Activated CD4-positive, alpha-beta memory T cell treated with anti-CD3 and anti-CD28 coated beads for 36 hours (primary cell): Measurements from ENCODE around the gene AGBL4. TPM values are rescaled to one million over a fixed set of nuclear protein-coding genes. Genes with fewer than 3 reads are reported as not detected.
A peak's percentile ranks its signal among the peaks of the same experiment; 100 is the strongest.

Source experiments
- CTCF ChIA-PET: fragments of 350-600 bp; sonication (Branson Sonifier 250); formaldehyde crosslinking; loops from one replicate; lab custom pipeline; 2021; ENCODE audit warnings: antibody characterized with exemption, inconsistent platforms; lab: Charles Lee
- POLR2A ChIA-PET: fragments of 350-600 bp; sonication (Branson Sonifier 250); formaldehyde crosslinking; loops from one replicate; lab custom pipeline; 2021; ENCODE audit warnings: antibody characterized with exemption; lab: Charles Lee
- DNase-seq: peaks from one replicate; pipeline ENCODE4 v3.0.0-alpha.2; 2020
- H3K27ac Mint-ChIP-seq: one replicate; pipeline ENCODE4 v1.8.0; 2021; ENCODE audit warnings: mixed read lengths
- H3K27me3 Mint-ChIP-seq: one replicate; pipeline ENCODE4 v1.8.0; 2021; ENCODE audit warnings: mixed read lengths
- H3K36me3 Mint-ChIP-seq: one replicate; pipeline ENCODE4 v1.8.0; 2021; ENCODE audit warnings: mixed read lengths
- H3K4me1 Mint-ChIP-seq: one replicate; pipeline ENCODE4 v1.8.0; 2021; ENCODE audit warnings: low read depth, mixed read lengths
- H3K4me3 Mint-ChIP-seq: one replicate; pipeline ENCODE4 v1.8.0; 2021; ENCODE audit warnings: mild to moderate bottlenecking, mixed read lengths
- H3K9me3 Mint-ChIP-seq: one replicate; pipeline ENCODE4 v1.8.0; 2021; ENCODE audit warnings: mixed read lengths
- intact Hi-C: fragments of 100-400 bp; cut with micrococcal nuclease; formaldehyde crosslinking; loops from one replicate; pipeline ENCODE4 v1.15.1; 2023
- total RNA-seq, 2 experiments: library from RNA; stranded (reverse); gene quantifications; one replicate each; pipeline ENCODE4 v1.2.3, GENCODE V29; 2021

AGBL4 gene
- total RNA-seq, 2 experiments from 2014 or later, result not detected

GRCh38 chr1:48678710-48679505 lies 1344.8 kb downstream of the AGBL4 start:
- no peaks in the 10 kb centered on the region for H3K36me3 Mint-ChIP-seq
- no peaks in the 10 kb centered on the region for H3K4me1 Mint-ChIP-seq
- POLR2A ChIA-PET, result no interaction called here
- no peak overlapping the region for H3K4me3 Mint-ChIP-seq
- DNase-seq, result no peak
- H3K9me3 Mint-ChIP-seq, result no peaks in the 10 kb centered on the region
- intact Hi-C loops, result loop anchor here (5.0 kb wide), 2 partner anchors 1653 to 1668 kb away; no protein-coding TSS in a partner anchor
- no peak overlapping the region for H3K27ac Mint-ChIP-seq
- CTCF ChIA-PET, result interaction anchor here (0.6 kb wide), 1 partner anchor 675 kb away, joined by 3 read pairs; no protein-coding TSS in a partner anchor
- peaks cover 8% of the 10 kb centered on the region for H3K27me3 Mint-ChIP-seq

GRCh38 chr1:48677306-48678287 lies 1346.2 kb downstream of the AGBL4 start:
- no peak overlapping the region for H3K4me3 Mint-ChIP-seq
- H3K36me3 Mint-ChIP-seq, result no peaks in the 10 kb centered on the region
- intact Hi-C loops, result loop anchor here (5.0 kb wide), 2 partner anchors 1655 to 1670 kb away; no protein-coding TSS in a partner anchor
- H3K9me3 Mint-ChIP-seq, result no peaks in the 10 kb centered on the region
- no peaks in the 10 kb centered on the region for H3K4me1 Mint-ChIP-seq
- CTCF ChIA-PET, result interaction anchor here (0.6 to 1.9 kb wide), 20 partner anchors 9 to 1671 kb away, joined by 3 to 14 read pairs (median 4); partner anchors contain the start of gene SPATA6
- peaks cover 10% of the 10 kb centered on the region for H3K27me3 Mint-ChIP-seq
- DNase-seq, result peak; percentile 43
- POLR2A ChIA-PET, result no interaction called here
- H3K27ac Mint-ChIP-seq, result no peak overlapping the region

GRCh38 chr1:48676822-48677221 lies 1346.9 kb downstream of the AGBL4 start:
- intact Hi-C loops, result loop anchor here (5.0 kb wide), 2 partner anchors 1655 to 1670 kb away; no protein-coding TSS in a partner anchor
- CTCF ChIA-PET, result interaction anchor here (0.6 to 1.9 kb wide), 13 partner anchors 11 to 1672 kb away, joined by 3 to 14 read pairs (median 6); no protein-coding TSS in a partner anchor
- no peak overlapping the region for H3K4me3 Mint-ChIP-seq

DNA sequence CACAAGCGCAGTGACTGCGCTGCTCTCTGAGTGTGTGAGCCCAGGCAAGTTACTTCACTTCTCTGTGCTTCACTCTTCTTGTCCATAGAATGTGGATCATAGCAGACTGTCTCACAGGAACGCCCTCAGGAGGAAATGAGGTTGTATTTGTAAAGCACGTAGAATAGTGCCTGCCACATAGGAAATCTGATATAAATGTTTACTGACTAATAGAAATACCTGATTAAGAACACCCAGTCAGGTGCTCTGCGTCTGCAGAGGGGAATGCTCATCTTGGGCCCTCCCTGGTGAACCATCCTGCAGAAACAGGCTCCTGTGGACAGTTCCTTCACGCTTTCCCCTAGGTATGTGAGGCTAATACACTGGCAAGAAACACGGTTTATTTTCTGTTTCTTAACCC lies 1347.4 kb downstream of the AGBL4 start:
- H3K4me1 Mint-ChIP-seq, result no peaks in the 10 kb centered on the region
- H3K9me3 Mint-ChIP-seq, result no peaks in the 10 kb centered on the region
- ChIA-PET POLR2A (no interaction called here), CTCF (interaction anchor here (1.1 to 1.9 kb wide), 4 partner anchors 11 to 139 kb away, joined by 3 to 14 read pairs (median 10); no protein-coding TSS in a partner anchor)
- no peak overlapping the region for H3K27ac Mint-ChIP-seq
- no peak overlapping the region for H3K4me3 Mint-ChIP-seq
- no peaks in the 10 kb centered on the region for H3K36me3 Mint-ChIP-seq
- H3K27me3 Mint-ChIP-seq, result peaks cover 10% of the 10 kb centered on the region
- DNase-seq, result no peak
- intact Hi-C loops, result loop anchor here (5.0 kb wide), 2 partner anchors 1656 to 1671 kb away; no protein-coding TSS in a partner anchor

More at GRCh38 chr1:48676822-48677221, 1346.9 kb downstream of the AGBL4 start:
- Mint-ChIP-seq H3K4me1 (no peaks in the 10 kb centered on the region), H3K27ac (no peak overlapping the region), H3K27me3 (peaks cover 10% of the 10 kb centered on the region), H3K9me3 (no peaks in the 10 kb centered on the region), H3K36me3 (no peaks in the 10 kb centered on the region)
- POLR2A ChIA-PET, result no interaction called here
- DNase-seq, result no peak

DNA sequence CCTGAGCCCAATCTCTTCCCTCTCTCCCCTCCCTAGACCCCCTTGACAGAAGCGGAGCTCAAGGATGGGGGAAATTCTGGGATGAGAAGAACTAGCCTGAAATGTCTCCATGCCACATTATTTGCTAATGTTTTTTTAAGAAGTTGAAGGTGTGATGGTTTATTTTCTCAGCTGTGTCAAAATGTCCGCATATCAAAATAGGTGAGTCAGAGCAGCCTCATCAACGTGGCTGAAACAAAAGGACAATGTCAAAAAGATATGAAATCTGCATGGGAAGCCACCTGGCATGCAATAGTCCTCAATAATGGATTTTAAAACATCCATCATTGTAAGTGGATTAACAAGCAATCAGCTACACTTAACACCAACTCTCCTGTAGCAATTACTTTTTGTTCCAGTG lies 1348.5 kb downstream of the AGBL4 start:
- intact Hi-C loops, result loop anchor here (5.0 kb wide), 2 partner anchors 1657 to 1672 kb away; no protein-coding TSS in a partner anchor
- DNase-seq, result no peak
- H3K27me3 Mint-ChIP-seq, result peaks cover 10% of the 10 kb centered on the region
- no peaks in the 10 kb centered on the region for H3K4me1 Mint-ChIP-seq
- H3K27ac Mint-ChIP-seq, result no peak overlapping the region
- no peak overlapping the region for H3K4me3 Mint-ChIP-seq
- ChIA-PET POLR2A (no interaction called here), CTCF (no interaction called here)
- no peaks in the 10 kb centered on the region for H3K9me3 Mint-ChIP-seq
- no peaks in the 10 kb centered on the region for H3K36me3 Mint-ChIP-seq

DNA sequence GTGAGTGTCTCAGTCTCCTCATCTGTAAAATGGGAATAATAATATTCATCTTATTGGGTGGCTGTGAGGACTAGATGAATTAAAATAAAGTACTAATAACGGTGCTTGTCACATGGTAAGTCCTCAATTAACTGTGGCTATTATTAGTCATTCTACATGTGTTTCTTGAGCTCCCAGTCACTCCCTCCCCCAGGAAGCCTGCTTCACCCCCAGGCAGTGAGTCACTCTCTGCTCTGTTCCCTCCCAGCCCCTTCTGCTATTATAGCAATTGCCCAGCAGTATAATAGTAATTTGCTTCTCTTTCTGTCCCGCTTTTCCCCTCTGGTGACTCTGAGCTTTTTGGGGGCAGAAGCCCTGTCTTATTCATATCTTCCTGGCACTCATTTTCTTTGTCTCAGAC lies 1349.1 kb downstream of the AGBL4 start:
- no peaks in the 10 kb centered on the region for H3K9me3 Mint-ChIP-seq
- no peaks in the 10 kb centered on the region for H3K36me3 Mint-ChIP-seq
- H3K4me1 Mint-ChIP-seq, result no peaks in the 10 kb centered on the region
- ChIA-PET CTCF (no interaction called here), POLR2A (no interaction called here)
- no peak for DNase-seq
- H3K27ac Mint-ChIP-seq, result no peak overlapping the region
- no peak overlapping the region for H3K4me3 Mint-ChIP-seq
- H3K27me3 Mint-ChIP-seq, result peaks cover 10% of the 10 kb centered on the region
- intact Hi-C loops, result loop anchor here (5.0 kb wide), 2 partner anchors 1658 to 1673 kb away; no protein-coding TSS in a partner anchor

DNA sequence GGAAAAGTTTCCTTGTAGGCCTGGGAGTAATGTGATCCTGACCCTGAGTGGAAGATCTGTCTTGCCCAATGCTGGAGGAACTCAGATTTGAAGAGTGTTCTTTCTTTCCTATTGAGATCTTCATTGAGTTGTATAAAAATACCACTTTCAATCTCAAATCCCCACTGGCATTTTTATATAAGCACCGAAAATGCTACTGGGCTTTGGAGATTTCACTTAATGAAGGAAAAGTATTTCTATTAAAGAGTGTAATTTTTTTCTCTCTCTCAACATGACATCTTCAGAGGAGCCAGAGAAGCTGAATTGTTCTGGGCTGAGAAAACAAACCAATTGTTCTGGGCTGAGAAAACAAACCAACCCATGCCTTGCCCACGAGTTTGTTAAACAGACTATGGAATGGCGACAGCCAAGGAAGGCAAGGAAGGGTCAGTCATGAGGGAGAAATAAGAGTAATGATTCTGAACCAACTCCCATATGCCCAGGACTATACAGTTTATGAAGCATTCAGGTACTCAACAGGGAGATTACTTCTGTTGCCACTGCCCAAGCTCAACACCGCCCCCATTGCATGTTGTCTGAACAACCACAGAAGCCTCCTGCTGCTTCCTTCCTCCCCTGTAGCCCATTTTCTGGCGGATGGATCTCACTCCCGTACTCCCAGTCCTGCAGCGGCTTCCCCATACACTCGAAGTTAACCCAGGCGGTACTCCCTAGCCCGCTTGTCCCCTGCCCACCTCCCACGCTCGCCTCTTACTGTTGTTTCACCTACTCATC lies 1350.2 kb downstream of the AGBL4 start:
- no peaks in the 10 kb centered on the region for H3K9me3 Mint-ChIP-seq
- peaks cover 11% of the 10 kb centered on the region for H3K27me3 Mint-ChIP-seq
- H3K4me3 Mint-ChIP-seq, result no peak overlapping the region
- CTCF ChIA-PET, result no interaction called here
- POLR2A ChIA-PET, result no interaction called here
- intact Hi-C loops, result no loop called here
- no peak for DNase-seq
- H3K36me3 Mint-ChIP-seq, result no peaks in the 10 kb centered on the region
- H3K4me1 Mint-ChIP-seq, result no peaks in the 10 kb centered on the region
- H3K27ac Mint-ChIP-seq, result no peak overlapping the region

DNA sequence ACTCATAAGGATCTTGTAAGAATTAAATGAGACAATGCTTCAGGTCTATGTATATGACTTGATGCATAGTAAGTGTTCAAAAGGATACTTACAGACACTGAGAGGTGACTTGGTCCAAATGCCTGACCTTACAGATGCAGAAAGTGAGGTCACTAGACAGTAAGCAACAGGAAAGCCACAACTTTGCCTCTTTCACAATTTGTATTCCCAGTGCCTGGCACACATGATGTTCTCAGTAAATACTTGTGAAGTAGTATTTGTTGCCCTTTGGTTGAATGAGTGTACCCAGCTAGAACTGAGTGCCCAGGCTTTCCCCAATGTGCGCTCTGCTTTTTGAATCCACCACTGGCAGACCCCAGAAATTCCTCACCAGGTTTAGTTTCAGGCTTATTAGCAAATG lies 1352.2 kb downstream of the AGBL4 start:
- Mint-ChIP-seq H3K4me3 (no peak overlapping the region), H3K27ac (no peak overlapping the region), H3K9me3 (no peaks in the 10 kb centered on the region), H3K27me3 (peaks cover 11% of the 10 kb centered on the region), H3K4me1 (no peaks in the 10 kb centered on the region), H3K36me3 (no peaks in the 10 kb centered on the region)
- POLR2A ChIA-PET, result no interaction called here
- intact Hi-C loops, result no loop called here
- DNase-seq, result no peak
- CTCF ChIA-PET, result no interaction called here

DNA sequence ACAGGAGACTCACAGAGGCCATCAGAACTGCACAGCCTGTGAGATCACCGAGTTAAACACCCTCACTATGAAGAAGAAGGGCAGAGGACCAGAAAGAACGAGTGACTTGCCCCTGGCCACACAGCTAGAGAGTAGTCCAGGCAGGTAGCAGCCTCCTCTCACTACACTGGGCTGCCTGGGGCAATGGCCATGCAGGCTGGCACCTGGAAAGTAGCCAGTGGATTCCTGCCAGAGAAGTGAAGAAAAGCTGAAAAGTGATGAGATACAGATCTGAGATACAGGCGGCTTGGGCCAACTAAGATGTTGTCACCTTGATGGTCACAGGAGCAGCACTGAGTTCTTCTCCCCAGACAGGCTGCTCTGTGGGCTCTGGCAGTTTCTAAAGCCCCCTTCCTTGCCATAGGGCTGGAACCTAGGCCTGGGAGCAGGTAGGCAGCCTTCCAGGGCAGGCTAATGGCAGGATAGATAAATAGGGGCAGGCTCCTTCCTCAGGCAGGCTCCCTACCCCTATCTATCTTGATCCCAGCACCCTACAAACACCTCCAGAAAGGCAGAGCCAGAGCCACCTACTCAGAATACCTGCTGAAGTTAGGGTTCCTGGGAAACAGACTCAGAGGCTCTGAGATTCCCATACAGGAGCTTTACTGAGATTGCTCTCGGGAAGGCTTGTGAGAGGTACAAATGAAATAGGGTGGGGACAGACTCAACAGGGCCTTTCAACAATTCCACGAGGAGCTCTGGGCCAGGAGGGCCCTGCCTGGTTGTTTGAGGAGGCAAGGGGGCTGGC lies 1353.3 kb downstream of the AGBL4 start:
- H3K36me3 Mint-ChIP-seq, result no peaks in the 10 kb centered on the region
- H3K27ac Mint-ChIP-seq, result no peak overlapping the region
- intact Hi-C loops, result no loop called here
- H3K9me3 Mint-ChIP-seq, result no peaks in the 10 kb centered on the region
- H3K4me3 Mint-ChIP-seq, result no peak overlapping the region
- no peak for DNase-seq
- no peaks in the 10 kb centered on the region for H3K4me1 Mint-ChIP-seq
- ChIA-PET CTCF (no interaction called here), POLR2A (no interaction called here)
- H3K27me3 Mint-ChIP-seq, result peaks cover 10% of the 10 kb centered on the region

DNA sequence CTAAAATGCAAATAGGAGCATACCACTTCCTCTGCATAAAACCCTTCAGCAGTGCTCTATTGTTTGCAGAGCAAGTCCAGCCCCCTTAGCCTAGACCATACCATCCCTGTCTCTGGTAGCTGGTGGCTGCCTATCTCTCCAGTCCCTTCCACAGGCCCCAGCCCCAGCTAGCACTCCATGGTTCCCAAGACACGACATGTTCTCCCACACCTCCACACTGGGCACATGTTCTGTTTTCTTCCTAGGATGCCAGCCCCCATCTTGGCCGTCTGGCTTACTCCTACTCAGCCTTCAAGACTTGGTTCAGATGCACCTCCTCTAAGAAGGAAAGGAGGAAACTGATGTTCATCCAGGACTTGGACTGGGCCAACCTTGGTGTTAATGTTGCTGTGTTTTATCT lies 1355.4 kb downstream of the AGBL4 start:
- POLR2A ChIA-PET, result no interaction called here
- intact Hi-C loops, result no loop called here
- H3K4me1 Mint-ChIP-seq, result no peaks in the 10 kb centered on the region
- CTCF ChIA-PET, result interaction anchor here (1.1 kb wide), 1 partner anchor 9 kb away, joined by 3 read pairs; no protein-coding TSS in a partner anchor
- no peak overlapping the region for H3K27ac Mint-ChIP-seq
- H3K4me3 Mint-ChIP-seq, result no peak overlapping the region
- H3K9me3 Mint-ChIP-seq, result no peaks in the 10 kb centered on the region
- H3K36me3 Mint-ChIP-seq, result no peaks in the 10 kb centered on the region
- peaks cover 4% of the 10 kb centered on the region for H3K27me3 Mint-ChIP-seq
- DNase-seq, result no peak

GRCh38 chr1:48667782-48668181 lies 1356.0 kb downstream of the AGBL4 start:
- Mint-ChIP-seq H3K9me3 (no peaks in the 10 kb centered on the region), H3K27me3 (peaks cover 4% of the 10 kb centered on the region), H3K4me3 (no peak overlapping the region), H3K27ac (no peak overlapping the region), H3K4me1 (no peaks in the 10 kb centered on the region), H3K36me3 (no peaks in the 10 kb centered on the region)
- POLR2A ChIA-PET, result no interaction called here
- intact Hi-C loops, result no loop called here
- no peak for DNase-seq
- CTCF ChIA-PET, result no interaction called here
